ENCODE results near the gene FAM124B. TPM values are rescaled to one million over a fixed set of nuclear protein-coding genes. Genes with fewer than 3 reads are reported as not detected.

The FAM124B gene
- total RNA-seq, 6 donors from 2014 or later: 1.5 to 3.5 (median 2.1) TPM

DNA sequence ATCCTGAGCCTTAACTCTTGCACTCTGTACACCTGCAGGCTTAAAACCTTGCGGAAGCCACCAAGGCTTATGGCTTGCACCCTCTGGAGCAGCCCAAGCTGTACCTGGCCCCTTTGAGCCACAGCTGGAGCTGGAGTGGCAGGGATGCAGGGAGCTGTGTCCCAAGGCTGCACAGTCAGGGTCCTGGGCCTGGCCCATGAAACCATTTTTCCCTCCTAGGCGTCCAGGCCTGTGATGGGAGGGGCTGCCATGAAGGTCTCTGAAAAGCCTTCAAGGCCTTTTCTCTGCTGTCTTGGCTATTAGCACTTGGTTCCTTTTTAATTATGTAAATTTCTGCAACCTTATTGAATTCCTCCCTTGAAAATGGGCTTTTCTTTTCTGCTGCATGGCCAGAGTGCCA is 56.4 kb downstream of the FAM124B start:
- WGBS, 2 donors: 79 to 92% methylated on average over 2 of the region's 2 CpGs
- no peak for ATAC-seq (ENCODE audit: low FRiP score in 2 of 2)
- no peak overlapping the region for H3K4me3 ChIP-seq
- TF ChIP-seq, protein P1, sequence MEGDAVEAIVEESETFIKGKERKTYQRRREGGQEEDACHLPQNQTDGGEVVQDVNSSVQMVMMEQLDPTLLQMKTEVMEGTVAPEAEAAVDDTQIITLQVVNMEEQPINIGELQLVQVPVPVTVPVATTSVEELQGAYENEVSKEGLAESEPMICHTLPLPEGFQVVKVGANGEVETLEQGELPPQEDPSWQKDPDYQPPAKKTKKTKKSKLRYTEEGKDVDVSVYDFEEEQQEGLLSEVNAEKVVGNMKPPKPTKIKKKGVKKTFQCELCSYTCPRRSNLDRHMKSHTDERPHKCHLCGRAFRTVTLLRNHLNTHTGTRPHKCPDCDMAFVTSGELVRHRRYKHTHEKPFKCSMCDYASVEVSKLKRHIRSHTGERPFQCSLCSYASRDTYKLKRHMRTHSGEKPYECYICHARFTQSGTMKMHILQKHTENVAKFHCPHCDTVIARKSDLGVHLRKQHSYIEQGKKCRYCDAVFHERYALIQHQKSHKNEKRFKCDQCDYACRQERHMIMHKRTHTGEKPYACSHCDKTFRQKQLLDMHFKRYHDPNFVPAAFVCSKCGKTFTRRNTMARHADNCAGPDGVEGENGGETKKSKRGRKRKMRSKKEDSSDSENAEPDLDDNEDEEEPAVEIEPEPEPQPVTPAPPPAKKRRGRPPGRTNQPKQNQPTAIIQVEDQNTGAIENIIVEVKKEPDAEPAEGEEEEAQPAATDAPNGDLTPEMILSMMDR (IDR thresholded peaks at IDR 0.05): no peak
- TF ChIP-seq POLR2AphosphoS5 (IDR thresholded peaks at IDR 0.05) (no peak), POLR2A (IDR thresholded peaks at IDR 0.05) (no peak), EP300 (IDR thresholded peaks at IDR 0.05) (no peak)
- H3K4me1 ChIP-seq: no peaks in the 10 kb centered on the region
- H3K36me3 ChIP-seq: no peaks in the 10 kb centered on the region
- H3K27ac ChIP-seq: no peak overlapping the region
- no peaks in the 10 kb centered on the region for H3K9me3 ChIP-seq
- H3K27me3 ChIP-seq: no peaks in the 10 kb centered on the region
- DNase-seq: no peak

DNA sequence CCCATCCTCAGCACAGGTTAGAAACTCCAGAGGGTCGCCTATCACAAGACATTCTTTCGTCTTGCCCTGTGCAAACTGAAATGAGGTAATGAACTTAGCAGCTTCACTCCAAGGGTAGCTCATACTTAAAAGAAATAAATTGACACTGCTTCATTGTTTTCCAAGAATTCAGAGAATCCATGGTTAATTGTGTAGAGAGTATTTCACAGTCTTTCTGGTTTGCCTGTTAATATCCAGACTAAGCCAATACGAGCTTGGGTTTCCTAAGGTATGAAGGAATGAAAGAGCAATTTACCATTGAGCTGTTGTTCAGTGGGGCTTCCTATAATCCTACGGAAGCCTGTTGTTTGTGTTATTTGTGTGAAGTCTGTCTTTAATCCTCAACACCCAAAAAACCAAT is 58.7 kb downstream of the FAM124B start:
- H3K4me1 ChIP-seq: no peaks in the 10 kb centered on the region
- no peak for TF ChIP-seq EP300 (IDR thresholded peaks at IDR 0.05)
- TF ChIP-seq POLR2A (IDR thresholded peaks at IDR 0.05): no peak
- TF ChIP-seq POLR2AphosphoS5 (IDR thresholded peaks at IDR 0.05): no peak
- TF ChIP-seq, protein P1 (IDR thresholded peaks at IDR 0.05): no peak
- no peaks in the 10 kb centered on the region for H3K36me3 ChIP-seq
- H3K9me3 ChIP-seq: no peaks in the 10 kb centered on the region
- H3K27me3 ChIP-seq: no peaks in the 10 kb centered on the region
- DNase-seq (no peak), ATAC-seq (ENCODE audit: low FRiP score in 2 of 2) (no peak)
- 70% methylated on average over 4 of the region's 4 CpGs for WGBS, 2 donors
- H3K4me3 ChIP-seq: no peak overlapping the region
- no peak overlapping the region for H3K27ac ChIP-seq

DNA sequence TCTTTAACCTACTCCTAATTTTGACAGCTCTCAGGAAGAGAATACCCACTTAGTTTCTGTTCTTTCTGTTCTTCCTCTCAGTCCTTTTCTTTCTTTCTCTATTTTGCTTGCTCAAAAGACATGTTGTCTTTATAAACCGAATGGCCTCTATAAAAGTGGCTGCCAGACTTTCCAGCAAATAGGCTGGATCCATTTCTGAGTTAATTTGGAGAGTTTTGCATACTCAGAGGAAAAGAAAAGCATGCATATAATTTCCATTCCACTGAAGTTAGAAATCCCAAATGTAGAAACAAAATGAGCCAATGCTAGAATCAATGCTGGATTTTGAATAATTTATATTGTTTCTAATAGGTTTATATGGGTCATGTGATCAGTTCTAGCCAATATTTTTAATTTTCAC is 65.9 kb downstream of the FAM124B start:
- H3K36me3 ChIP-seq: no peaks in the 10 kb centered on the region
- no peaks in the 10 kb centered on the region for H3K4me1 ChIP-seq
- no peaks in the 10 kb centered on the region for H3K9me3 ChIP-seq
- DNase-seq (no peak), ATAC-seq (ENCODE audit: low FRiP score in 2 of 2) (no peak)
- no peak overlapping the region for H3K27ac ChIP-seq
- no peaks in the 10 kb centered on the region for H3K27me3 ChIP-seq
- no peak overlapping the region for H3K4me3 ChIP-seq
- TF ChIP-seq POLR2A (IDR thresholded peaks at IDR 0.05) (no peak), POLR2AphosphoS5 (IDR thresholded peaks at IDR 0.05) (no peak), EP300 (IDR thresholded peaks at IDR 0.05) (no peak)
- TF ChIP-seq, protein P1 (IDR thresholded peaks at IDR 0.05): no peak
- 65 to 70% methylated on average over 1 of the region's 1 CpG for WGBS, 2 donors

GRCh38 chr2:224334726-224335125 is 67.2 kb downstream of the FAM124B start:
- no peak for TF ChIP-seq POLR2A (IDR thresholded peaks at IDR 0.05)
- no peak for TF ChIP-seq EP300 (IDR thresholded peaks at IDR 0.05)
- TF ChIP-seq, protein P1 (IDR thresholded peaks at IDR 0.05): no peak
- TF ChIP-seq POLR2AphosphoS5 (IDR thresholded peaks at IDR 0.05): no peak
- no peak overlapping the region for H3K4me3 ChIP-seq
- H3K36me3 ChIP-seq: no peaks in the 10 kb centered on the region
- ATAC-seq (ENCODE audit: low FRiP score in 2 of 2) (no peak), DNase-seq (no peak)
- no peaks in the 10 kb centered on the region for H3K27me3 ChIP-seq
- no peak overlapping the region for H3K27ac ChIP-seq
- no peaks in the 10 kb centered on the region for H3K4me1 ChIP-seq
- 66 to 69% methylated on average over 2 of the region's 2 CpGs for WGBS, 2 donors
- no peaks in the 10 kb centered on the region for H3K9me3 ChIP-seq

- Histone ChIP-seq H3K4me1 (no peaks in the 10 kb centered on the region), H3K36me3 (no peaks in the 10 kb centered on the region), H3K27ac (no peak overlapping the region), H3K27me3 (no peaks in the 10 kb centered on the region), H3K4me3 (no peak overlapping the region), H3K9me3 (no peaks in the 10 kb centered on the region)
- TF ChIP-seq POLR2A (IDR thresholded peaks at IDR 0.05) (no peak), EP300 (IDR thresholded peaks at IDR 0.05) (no peak), POLR2AphosphoS5 (IDR thresholded peaks at IDR 0.05) (no peak)
- TF ChIP-seq, protein P1 (IDR thresholded peaks at IDR 0.05): no peak
- ATAC-seq (ENCODE audit: low FRiP score in 2 of 2): no peak
- WGBS, 2 donors: 78 to 83% methylated on average over 6 of the region's 6 CpGs
- DNase-seq: no peak
Observed at GRCh38 chr2:224333726-224334482, 68.0 kb downstream of the FAM124B start.
